Measurements from ENCODE around the gene EEA1. TPM values are rescaled to one million over a fixed set of nuclear protein-coding genes. Genes with fewer than 3 reads are reported as not detected.

Gene EEA1
- total RNA-seq, 1 donor from 2014 or later = 12.0 TPM

- DNase-seq = no peak
- H3K27ac Mint-ChIP-seq (ENCODE audit: unreplicated experiment) = no peak overlapping the region
- no peaks in the 10 kb centered on the region for H3K4me1 Mint-ChIP-seq (ENCODE audit: low read depth, unreplicated experiment)
These were observed 9.5 kb upstream of the EEA1 start for GRCh38 chr12:92938638-92939037.

DNA sequence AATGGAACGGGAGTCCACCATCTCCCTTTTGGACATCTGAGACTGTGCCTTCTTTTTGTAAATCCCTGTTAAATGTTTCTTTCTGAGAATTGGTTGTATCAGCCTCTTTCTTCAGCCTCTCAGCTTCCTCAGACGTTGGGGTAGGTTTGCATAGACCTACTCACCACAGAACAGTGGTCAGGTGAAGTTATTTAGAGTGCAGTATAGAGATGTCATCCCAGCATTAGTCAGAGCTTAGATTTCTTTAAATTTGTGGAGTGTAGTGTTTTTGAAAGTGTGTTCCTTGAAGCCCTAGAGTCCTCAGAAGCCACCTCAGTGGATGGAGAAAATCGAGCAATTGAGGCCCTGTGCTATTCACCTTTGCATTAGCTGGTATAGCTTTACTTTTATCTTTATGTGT is 8.9 kb upstream of the EEA1 start:
- Mint-ChIP-seq H3K4me1 (ENCODE audit: low read depth, unreplicated experiment) (no peaks in the 10 kb centered on the region), H3K9me3 (ENCODE audit: unreplicated experiment) (peaks cover 2% of the 10 kb centered on the region), H3K4me3 (ENCODE audit: unreplicated experiment) (no peak overlapping the region), H3K36me3 (ENCODE audit: unreplicated experiment) (no peaks in the 10 kb centered on the region), H3K27me3 (ENCODE audit: unreplicated experiment) (no peaks in the 10 kb centered on the region), H3K27ac (ENCODE audit: unreplicated experiment) (no peak overlapping the region)
- no peak for DNase-seq
- TF ChIP-seq CTCF (IDR thresholded peaks at IDR 0.05; ENCODE audit: partially characterized antibody, unreplicated experiment) = no peak

More at GRCh38 chr12:92938638-92939037, 9.5 kb upstream of the EEA1 start:
- H3K4me3 Mint-ChIP-seq (ENCODE audit: unreplicated experiment) = no peak overlapping the region
- no peaks in the 10 kb centered on the region for H3K27me3 Mint-ChIP-seq (ENCODE audit: unreplicated experiment)
- no peaks in the 10 kb centered on the region for H3K36me3 Mint-ChIP-seq (ENCODE audit: unreplicated experiment)
- no peak for TF ChIP-seq CTCF (IDR thresholded peaks at IDR 0.05; ENCODE audit: partially characterized antibody, unreplicated experiment)
- H3K9me3 Mint-ChIP-seq (ENCODE audit: unreplicated experiment) = peaks cover 2% of the 10 kb centered on the region

- H3K27ac Mint-ChIP-seq (ENCODE audit: unreplicated experiment) = no peak overlapping the region
- DNase-seq = no peak
- TF ChIP-seq CTCF (IDR thresholded peaks at IDR 0.05; ENCODE audit: partially characterized antibody, unreplicated experiment) = no peak
- no peaks in the 10 kb centered on the region for H3K9me3 Mint-ChIP-seq (ENCODE audit: unreplicated experiment)
- H3K4me3 Mint-ChIP-seq (ENCODE audit: unreplicated experiment) = no peak overlapping the region
- no peaks in the 10 kb centered on the region for H3K36me3 Mint-ChIP-seq (ENCODE audit: unreplicated experiment)
- no peaks in the 10 kb centered on the region for H3K27me3 Mint-ChIP-seq (ENCODE audit: unreplicated experiment)
- H3K4me1 Mint-ChIP-seq (ENCODE audit: low read depth, unreplicated experiment) = peaks cover 1% of the 10 kb centered on the region
These were observed 4.5 kb upstream of the EEA1 start for GRCh38 chr12:92933606-92934005.

- Mint-ChIP-seq H3K4me1 (ENCODE audit: low read depth, unreplicated experiment) (peaks cover 17% of the 10 kb centered on the region), H3K36me3 (ENCODE audit: unreplicated experiment) (no peaks in the 10 kb centered on the region), H3K9me3 (ENCODE audit: unreplicated experiment) (no peaks in the 10 kb centered on the region), H3K27me3 (ENCODE audit: unreplicated experiment) (no peaks in the 10 kb centered on the region), H3K4me3 (ENCODE audit: unreplicated experiment) (peak overlapping the region; percentile 89), H3K27ac (ENCODE audit: unreplicated experiment) (no peak overlapping the region)
- DNase-seq = no peak
- TF ChIP-seq CTCF (IDR thresholded peaks at IDR 0.05; ENCODE audit: partially characterized antibody, unreplicated experiment) = no peak
These were observed 1.3 kb upstream of the EEA1 start for GRCh38 chr12:92930421-92930820.

DNA sequence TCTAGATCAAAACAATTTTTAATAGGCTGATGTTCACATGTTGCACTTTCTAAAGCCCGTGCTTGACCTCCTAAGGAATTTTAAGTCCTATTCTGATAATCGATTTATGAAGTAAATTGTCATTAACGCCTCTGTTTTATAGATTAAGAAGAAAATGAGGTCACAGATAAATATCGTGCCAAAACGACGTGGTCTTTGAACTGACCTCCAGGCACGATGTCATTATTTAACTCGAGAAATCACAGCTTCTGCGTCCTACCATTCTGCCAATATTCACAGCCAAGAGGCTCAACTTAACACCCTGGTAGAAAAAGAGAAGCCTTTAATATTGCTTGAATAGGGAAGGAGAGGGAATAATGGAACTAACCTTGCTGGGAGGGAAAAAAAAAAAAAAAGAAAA is 888 bp upstream of the EEA1 start:
- H3K4me1 Mint-ChIP-seq (ENCODE audit: low read depth, unreplicated experiment) = peaks cover 17% of the 10 kb centered on the region

More for the DNA sequence above, 888 bp upstream of the EEA1 start:
- H3K9me3 Mint-ChIP-seq (ENCODE audit: unreplicated experiment) = no peaks in the 10 kb centered on the region
- DNase-seq = no peak
- TF ChIP-seq CTCF (IDR thresholded peaks at IDR 0.05; ENCODE audit: partially characterized antibody, unreplicated experiment) = no peak
- peak overlapping the region; percentile 89 for H3K4me3 Mint-ChIP-seq (ENCODE audit: unreplicated experiment)
- no peaks in the 10 kb centered on the region for H3K36me3 Mint-ChIP-seq (ENCODE audit: unreplicated experiment)
- peak overlapping the region; percentile 86 for H3K27ac Mint-ChIP-seq (ENCODE audit: unreplicated experiment)
- no peaks in the 10 kb centered on the region for H3K27me3 Mint-ChIP-seq (ENCODE audit: unreplicated experiment)
